GM19023 (cell line): Measurements from ENCODE around the gene GNAI1.
A peak's percentile ranks its signal among the peaks of the same experiment; 100 is the strongest.

Experiments used
- ATAC-seq: cut with Tn5 transposase; IDR thresholded peaks from one replicate; pipeline ENCODE4 v1.9.1; 2021; ENCODE audit warnings: mild to moderate bottlenecking, moderate library complexity; ENCODE audit not compliant: unreplicated experiment

The GNAI1 gene

GRCh38 chr7:80134536-80135308 is at the start of gene GNAI1:
Gene GNAI1, plus strand, starts transcription at chr7:80134831. Its CDS starts 330 bp downstream, at chr7:80135161.
- ATAC-seq = peak; percentile 50

- ATAC-seq = no peak
Observed at GRCh38 chr7:80087051-80087770, 47.4 kb upstream of the GNAI1 start.

DNA sequence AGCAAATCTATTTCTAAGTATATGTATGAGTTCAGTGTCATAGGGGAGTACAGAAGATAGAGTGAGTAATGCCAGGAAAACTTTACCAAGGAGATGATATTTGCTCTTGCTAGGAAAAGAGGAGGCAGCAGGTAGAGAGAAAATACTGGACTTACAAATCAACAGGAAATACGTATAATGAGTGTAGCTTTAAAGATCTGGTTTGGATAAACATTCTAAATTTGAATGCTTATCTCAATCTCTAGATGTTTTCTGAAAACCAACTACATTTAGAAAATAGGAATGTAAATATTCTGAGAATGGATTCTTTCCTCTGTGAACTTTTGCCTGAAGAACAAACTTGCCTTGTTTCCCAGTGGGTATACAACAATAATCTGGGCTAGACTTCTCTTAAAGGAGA is 46.9 kb upstream of the GNAI1 start:
- no peak for ATAC-seq

GRCh38 chr7:80088705-80089104 is 45.9 kb upstream of the GNAI1 start:
- ATAC-seq = no peak

- no peak for ATAC-seq
Observed at GRCh38 chr7:80089366-80089765, 45.3 kb upstream of the GNAI1 start.

- no peak for ATAC-seq
Observed at GRCh38 chr7:80093349-80093748, 41.3 kb upstream of the GNAI1 start.

GRCh38 chr7:80095545-80095944 is 39.1 kb upstream of the GNAI1 start:
- no peak for ATAC-seq

- ATAC-seq = no peak
Observed at GRCh38 chr7:80097756-80098155, 36.9 kb upstream of the GNAI1 start.

- ATAC-seq = no peak
Observed at GRCh38 chr7:80098795-80099194, 35.8 kb upstream of the GNAI1 start.

DNA sequence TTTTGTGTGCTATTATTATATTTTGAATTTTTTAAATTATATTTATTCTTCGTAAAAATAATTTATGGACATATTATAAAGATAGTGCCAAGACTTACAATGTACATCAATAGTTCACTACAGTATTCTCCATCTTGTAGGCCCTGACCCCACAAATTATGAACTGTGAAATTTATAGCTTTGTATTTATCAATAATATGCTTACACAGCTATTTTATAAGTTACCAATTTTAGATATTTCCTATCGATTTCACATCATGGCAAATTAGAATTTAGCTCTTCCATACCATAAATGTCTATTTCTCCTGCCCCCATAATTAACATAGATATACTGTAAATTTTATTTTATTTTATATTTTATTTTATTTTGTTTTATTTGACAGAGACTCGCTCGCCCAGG is 34.4 kb upstream of the GNAI1 start:
- no peak for ATAC-seq

GRCh38 chr7:80105701-80106408 is 28.8 kb upstream of the GNAI1 start:
- no peak for ATAC-seq

DNA sequence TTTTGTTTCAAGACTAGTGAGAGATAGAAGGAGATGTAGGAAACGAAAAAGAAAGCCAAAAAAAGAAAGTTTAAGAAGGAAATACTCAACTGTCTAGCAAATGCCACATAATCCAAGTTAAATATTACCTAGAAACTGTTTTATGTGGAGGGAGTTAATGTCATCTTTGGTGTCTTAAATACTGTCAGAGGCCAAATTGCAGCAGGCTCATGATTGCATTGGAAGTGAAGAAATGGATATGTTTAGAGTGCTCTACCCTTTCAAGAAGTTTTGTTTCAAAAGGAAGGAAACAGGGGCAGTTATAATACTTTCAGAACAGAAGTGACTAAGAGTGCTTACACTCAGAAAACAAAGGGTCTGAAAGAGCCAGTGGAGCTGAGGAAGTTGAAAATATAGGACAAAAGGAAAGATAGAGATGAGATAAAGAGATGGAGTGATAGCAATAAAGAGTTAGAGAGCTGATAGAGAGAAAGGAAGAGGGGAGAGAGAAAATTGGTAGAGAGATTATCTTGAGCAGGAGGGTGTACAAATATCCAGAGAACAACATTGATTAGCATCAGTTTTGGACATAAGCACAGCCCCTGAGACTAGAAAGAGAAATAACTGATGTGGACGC is 28.0 kb upstream of the GNAI1 start:
- no peak for ATAC-seq

- no peak for ATAC-seq
Observed at GRCh38 chr7:80107278-80107677, 27.4 kb upstream of the GNAI1 start.

GRCh38 chr7:80110376-80110775 is 24.3 kb upstream of the GNAI1 start:
- ATAC-seq = no peak

DNA sequence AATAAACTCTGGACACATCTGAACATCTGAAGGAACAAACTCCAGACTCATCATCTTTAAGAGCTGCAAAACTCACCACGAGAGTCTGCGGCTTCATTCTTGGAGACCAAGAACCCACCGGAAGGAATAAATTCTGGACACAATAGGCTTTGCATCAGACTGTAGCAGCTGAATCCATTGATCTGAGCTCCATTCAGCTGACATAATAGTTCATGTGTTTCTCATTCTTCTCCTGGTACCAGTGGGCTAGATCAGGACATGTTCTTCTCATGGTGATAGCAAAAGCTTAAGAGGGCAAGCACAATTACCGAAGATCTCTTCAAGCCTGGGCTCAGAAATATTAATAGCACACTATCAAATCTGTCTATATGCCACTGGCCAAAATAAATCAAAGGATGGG is 20.5 kb upstream of the GNAI1 start:
- no peak for ATAC-seq

DNA sequence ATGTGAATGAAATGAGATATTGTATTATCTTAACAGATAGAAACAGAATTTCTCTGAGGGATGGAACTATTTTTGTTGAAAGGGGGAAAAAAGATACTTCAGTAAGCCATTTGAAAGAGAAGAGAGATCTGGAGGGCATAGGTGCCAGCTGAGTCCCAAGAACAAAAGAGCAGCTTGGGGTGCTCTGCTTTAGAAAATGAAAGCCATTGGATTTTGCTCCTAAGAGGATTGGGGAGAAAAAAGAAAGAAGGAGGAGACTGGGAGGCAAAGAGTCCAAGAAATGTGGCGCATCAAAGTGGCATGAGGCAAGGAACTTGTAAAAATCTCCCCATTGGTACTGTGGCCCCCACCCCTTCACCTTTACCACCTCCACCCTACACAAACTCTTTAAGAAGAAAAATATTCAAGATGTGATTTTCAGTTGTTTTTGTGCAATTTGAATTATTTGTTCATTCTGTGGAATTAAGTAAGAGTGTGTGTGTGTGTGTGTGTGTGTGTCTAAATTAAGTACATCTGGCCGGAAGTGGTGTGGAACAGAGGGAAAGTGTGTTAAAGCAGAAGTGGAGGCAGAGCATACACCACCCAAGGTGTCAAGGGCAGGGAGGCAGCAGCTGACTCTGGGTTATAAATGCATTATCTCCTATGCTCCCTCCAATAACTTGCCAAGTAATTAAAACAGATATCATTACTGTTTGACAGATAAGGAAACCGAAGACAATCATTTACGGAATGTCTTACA is 9.9 kb upstream of the GNAI1 start:
- ATAC-seq = no peak

DNA sequence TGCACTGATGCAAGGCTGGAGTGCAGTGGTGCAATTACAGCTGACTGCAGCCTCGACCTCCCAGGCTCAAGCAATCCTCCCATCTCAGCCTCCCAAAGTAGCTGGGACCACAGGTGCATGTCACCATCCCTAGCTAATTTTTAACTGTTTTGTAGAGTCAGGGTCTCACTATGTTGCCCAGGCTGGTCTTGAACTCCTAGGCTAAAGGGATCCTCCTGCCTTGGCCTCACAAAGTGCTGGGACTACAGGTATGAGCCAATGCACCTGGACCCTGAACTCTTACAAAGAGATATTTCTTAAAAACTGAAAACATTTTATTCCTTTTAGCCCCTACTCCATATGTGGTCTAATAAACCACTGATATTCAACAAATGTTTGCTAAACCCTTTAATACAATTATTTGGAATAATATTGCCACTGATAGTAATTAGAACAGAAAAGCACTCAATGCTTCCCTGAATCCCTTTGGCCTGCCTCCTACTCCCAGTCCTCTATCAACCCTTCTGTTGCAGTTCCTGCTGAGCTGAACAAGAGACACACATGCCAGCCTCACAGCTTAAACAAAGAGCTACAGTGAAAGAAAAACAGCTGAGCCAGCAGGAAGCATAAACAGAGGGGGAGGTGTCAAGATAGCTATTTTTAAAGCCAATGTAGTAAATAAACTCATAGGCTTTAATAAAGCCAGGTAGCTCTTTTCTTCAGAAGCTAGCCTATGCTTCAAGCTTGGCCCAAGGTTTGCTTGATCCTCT is 7.0 kb upstream of the GNAI1 start:
- ATAC-seq = no peak

DNA sequence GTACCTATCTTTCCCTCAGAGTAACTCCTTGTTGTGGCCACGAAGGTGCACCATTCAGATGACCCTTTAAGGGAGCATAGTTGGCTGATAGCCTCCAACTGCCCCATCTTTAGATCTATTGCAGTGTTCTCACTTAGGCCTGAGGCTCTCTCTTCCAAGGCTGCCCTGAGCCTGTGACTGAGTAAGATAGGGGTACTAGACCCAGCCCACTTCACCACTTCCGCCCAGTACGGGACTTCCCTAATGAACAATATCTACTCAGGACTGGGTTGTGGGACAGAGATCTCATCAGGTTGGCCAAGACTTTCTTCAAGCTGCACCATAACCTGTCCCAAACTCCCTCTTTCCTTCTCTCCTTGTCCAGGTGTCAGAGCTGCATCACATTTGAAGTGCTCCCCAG is 5.7 kb upstream of the GNAI1 start:
- ATAC-seq = no peak

GRCh38 chr7:80129785-80130184 is 4.8 kb upstream of the GNAI1 start:
- ATAC-seq = no peak
